Caco-2 (cell line): ENCODE data around the gene TUBA8. TPM values are rescaled to one million over a fixed set of nuclear protein-coding genes. Genes with fewer than 3 reads are reported as not detected.
"Not testable (repeated sequence)": the region's sequence is repeated elsewhere in the genome, so short reads cannot be mapped to it uniquely, and the experiment has no call there.

Experiments used
- BruUV-seq: library from RNA; stranded (reverse); fragments of 400-500 nt; replicated peaks from 2 replicates; lab custom pipeline; 2021; lab: Mats Ljungman, UMichigan
- CTCF ChIA-PET: fragments of 300-600 bp; sonication (Branson Sonifier 250); formaldehyde crosslinking; loops from one replicate; lab custom pipeline; 2022; ENCODE audit warnings: antibody characterized with exemption; lab: Charles Lee
- POLR2A ChIA-PET: fragments of 300-600 bp; sonication (Branson Sonifier 250); formaldehyde crosslinking; loops from one replicate; lab custom pipeline; 2022; ENCODE audit warnings: antibody characterized with exemption; lab: Charles Lee
- DNase-seq, 2 experiments: peaks; one replicate each; pipeline versions ENCODE4 v3.0.0 to v3.0.0-alpha.2; 2020 to 2022
- H3K27me3 ChIP-seq: replicated peaks from 2 replicates; pipeline ENCODE4 v1.6.0; 2011; ENCODE audit warnings: low read length; ENCODE audit not compliant: control insufficient read depth, insufficient read depth
- H3K36me3 ChIP-seq: 2 replicates; pipeline ENCODE4 v1.5.1; 2011; ENCODE audit warnings: low read length; ENCODE audit not compliant: control insufficient read depth, insufficient read depth
- H3K4me1 ChIP-seq: fragments of 250-450 bp; sonication (Bioruptor Pico); 2 replicates; pipeline ENCODE4 v1.5.1; 2020; ENCODE audit warnings: mild to moderate bottlenecking
- H3K4me3 ChIP-seq: 2 replicates; pipeline ENCODE4 v1.5.1; 2011; ENCODE audit warnings: low read depth, mild to moderate bottlenecking, control low read depth, low read length
- H3K9me3 ChIP-seq: fragments of 250-450 bp; sonication (Bioruptor Pico); 2 replicates; pipeline ENCODE4 v1.5.1; 2020; ENCODE audit warnings: mild to moderate bottlenecking, moderate library complexity
- H3K27ac Mint-ChIP-seq: one replicate; pipeline ENCODE4 v1.8.0; 2022; ENCODE audit warnings: mixed read lengths; ENCODE audit not compliant: unreplicated experiment
- H3K27me3 Mint-ChIP-seq: one replicate; pipeline ENCODE4 v1.8.0; 2022; ENCODE audit warnings: mixed read lengths; ENCODE audit not compliant: insufficient read depth, unreplicated experiment
- H3K36me3 Mint-ChIP-seq: one replicate; pipeline ENCODE4 v1.8.0; 2022; ENCODE audit warnings: mild to moderate bottlenecking, mixed read lengths; ENCODE audit not compliant: insufficient read depth, unreplicated experiment
- H3K4me1 Mint-ChIP-seq: one replicate; pipeline ENCODE4 v1.8.0; 2022; ENCODE audit warnings: low read depth, mixed read lengths; ENCODE audit not compliant: unreplicated experiment
- H3K4me3 Mint-ChIP-seq: one replicate; pipeline ENCODE4 v1.8.0; 2022; ENCODE audit warnings: mild to moderate bottlenecking, moderate library complexity, mixed read lengths; ENCODE audit not compliant: unreplicated experiment
- H3K9me3 Mint-ChIP-seq: one replicate; pipeline ENCODE4 v1.8.0; 2022; ENCODE audit warnings: mixed read lengths; ENCODE audit not compliant: unreplicated experiment
- CTCF ChIP-seq, 2 experiments: fragments of 200-600 bp in 1 of 2; IDR thresholded peaks; 1 replicate in 1 of 2; 2 replicates in 1 of 2; pipeline versions ENCODE4 v1.5.1 to v1.8.0; 2011 to 2022; ENCODE audit warnings: antibody characterized with exemption in 1 of 2, control low read depth in 1 of 2, inconsistent platforms in 1 of 2, low read depth in 1 of 2, low read length in 1 of 2, mild to moderate bottlenecking in 1 of 2, moderate library complexity in 1 of 2; ENCODE audit not compliant: insufficient read depth in 1 of 2, severe bottlenecking in 1 of 2, unreplicated experiment in 1 of 2
- intact Hi-C: fragments of 100-400 bp; cut with micrococcal nuclease; formaldehyde crosslinking; loops from one replicate; pipeline ENCODE4 v1.10.0; 2022; ENCODE audit not compliant: unreplicated experiment
- total RNA-seq: library from RNA; stranded (reverse); gene quantifications from 2 replicates; pipeline ENCODE4 v1.2.3, GENCODE V29; 2022

TUBA8 gene
- total RNA-seq, 1 experiment from 2014 or later, result 0.73 TPM

- BruUV-seq, result TSS peak; percentile 22
- no peaks in the 10 kb centered on the region for H3K36me3 ChIP-seq
- H3K27me3 ChIP-seq, result no peaks in the 10 kb centered on the region
- no peak overlapping the region for H3K4me3 ChIP-seq
- ChIA-PET POLR2A (interaction anchor here (0.6 to 1.0 kb wide), 2 partner anchors 20 to 147 kb away, joined by 3 read pairs; no protein-coding TSS in a partner anchor), CTCF (interaction anchor here (0.6 to 0.8 kb wide), 3 partner anchors 8 to 47 kb away, joined by 3 to 5 read pairs (median 5); no protein-coding TSS in a partner anchor)
- no peak for DNase-seq
- no peaks in the 10 kb centered on the region for H3K9me3 ChIP-seq
- TF ChIP-seq CTCF (IDR thresholded peaks at IDR 0.05; ENCODE audit: insufficient read depth in 1 of 2, low read depth in 1 of 2, low read length in 1 of 2, severe bottlenecking in 1 of 2, unreplicated experiment in 1 of 2), result no peak
- Mint-ChIP-seq H3K27me3 (no peaks in the 10 kb centered on the region), H3K4me3 (no peak overlapping the region), H3K27ac (peak overlapping the region; percentile 69), H3K9me3 (peaks cover 8% of the 10 kb centered on the region), H3K36me3 (no peaks in the 10 kb centered on the region), H3K4me1 (peaks cover 42% of the 10 kb centered on the region)
- intact Hi-C loops, result loop anchor here (2.0 kb wide), 1 partner anchor 68 kb away; no protein-coding TSS in a partner anchor
- H3K4me1 ChIP-seq, result peaks cover 41% of the 10 kb centered on the region
These were observed 41.6 kb upstream of the TUBA8 start for GRCh38 chr22:18069041-18069440.

GRCh38 chr22:18070041-18070440, 40.6 kb upstream of the TUBA8 start:
- H3K27me3 Mint-ChIP-seq, result no peaks in the 10 kb centered on the region
- no TSS peak for BruUV-seq

GRCh38 chr22:18070556-18071306, 39.9 kb upstream of the TUBA8 start:
- DNase-seq, result peak in 1 of 2 experiments; percentile 43
- Mint-ChIP-seq H3K27me3 (no peaks in the 10 kb centered on the region), H3K27ac (peak overlapping the region; percentile 51), H3K36me3 (no peaks in the 10 kb centered on the region), H3K9me3 (peaks cover 8% of the 10 kb centered on the region), H3K4me1 (peaks cover 35% of the 10 kb centered on the region), H3K4me3 (peak overlapping the region; percentile 7)
- Histone ChIP-seq H3K4me1 (peaks cover 44% of the 10 kb centered on the region), H3K9me3 (no peaks in the 10 kb centered on the region), H3K4me3 (no peak overlapping the region), H3K27me3 (no peaks in the 10 kb centered on the region), H3K36me3 (no peaks in the 10 kb centered on the region)
- POLR2A ChIA-PET, result no interaction called here
- peak; percentile 54 to 55 for TF ChIP-seq CTCF (IDR thresholded peaks at IDR 0.05; ENCODE audit: insufficient read depth in 1 of 2, low read depth in 1 of 2, low read length in 1 of 2, severe bottlenecking in 1 of 2, unreplicated experiment in 1 of 2)
- BruUV-seq, result no TSS peak
- intact Hi-C loops, result no loop called here
- CTCF ChIA-PET, result no interaction called here

More at GRCh38 chr22:18070041-18070440, 40.6 kb upstream of the TUBA8 start:
- no peak for TF ChIP-seq CTCF (IDR thresholded peaks at IDR 0.05; ENCODE audit: insufficient read depth in 1 of 2, low read depth in 1 of 2, low read length in 1 of 2, severe bottlenecking in 1 of 2, unreplicated experiment in 1 of 2)
- peaks cover 8% of the 10 kb centered on the region for H3K9me3 Mint-ChIP-seq
- intact Hi-C loops, result no loop called here
- POLR2A ChIA-PET, result no interaction called here
- H3K27ac Mint-ChIP-seq, result peak overlapping the region; percentile 69
- no peaks in the 10 kb centered on the region for H3K27me3 ChIP-seq
- H3K4me3 ChIP-seq, result no peak overlapping the region
- DNase-seq, result no peak
- H3K4me1 Mint-ChIP-seq, result peaks cover 37% of the 10 kb centered on the region
- H3K4me3 Mint-ChIP-seq, result no peak overlapping the region
- no peaks in the 10 kb centered on the region for H3K9me3 ChIP-seq
- CTCF ChIA-PET, result no interaction called here
- H3K36me3 ChIP-seq, result no peaks in the 10 kb centered on the region
- peaks cover 41% of the 10 kb centered on the region for H3K4me1 ChIP-seq
- H3K36me3 Mint-ChIP-seq, result no peaks in the 10 kb centered on the region

- H3K9me3 ChIP-seq, BruUV-seq, H3K27me3 ChIP-seq, H3K36me3 ChIP-seq, DNase-seq, H3K9me3 Mint-ChIP-seq, H3K4me3 Mint-ChIP-seq, H3K4me3 ChIP-seq, H3K27me3 Mint-ChIP-seq, intact Hi-C loops, H3K36me3 Mint-ChIP-seq, POLR2A ChIA-PET: not testable (repeated sequence)
- CTCF ChIA-PET, result interaction anchor here (0.5 kb wide), 1 partner anchor 33 kb away, joined by 3 read pairs; no protein-coding TSS in a partner anchor
- H3K4me1 ChIP-seq, result peaks cover 49% of the 10 kb centered on the region
- H3K27ac Mint-ChIP-seq, result peak overlapping the region; percentile 51
- H3K4me1 Mint-ChIP-seq, result peaks cover 37% of the 10 kb centered on the region
These were observed 39.2 kb upstream of the TUBA8 start for GRCh38 chr22:18071307-18071967.
